Right atrium auricular region (tissue), 2 donors: ENCODE data around the gene TMEM63B. TPM values are rescaled to one million over a fixed set of nuclear protein-coding genes. Genes with fewer than 3 reads are reported as not detected.

Experiments used
- DNase-seq: peaks from one replicate; pipeline ENCODE4 v3.0.0-alpha.2; 2019; ENCODE audit warnings: low spot score
- H3K27ac ChIP-seq, 2 donors: fragments of 200-600 bp; sonication (generic); 1 replicate in 1 of 2; 2 replicates in 1 of 2; pipeline ENCODE4 v1.5.1; 2016 to 2019
- H3K27me3 ChIP-seq, 2 donors: fragments of 200-600 bp; sonication (generic); one replicate each; pipeline versions ENCODE4 v1.5.1 to v1.6.0; 2017 to 2019
- H3K36me3 ChIP-seq: fragments of 200-600 bp; sonication (generic); one replicate; pipeline ENCODE4 v1.5.1; 2016
- H3K4me1 ChIP-seq, 2 donors: fragments of 200-600 bp; sonication (generic); one replicate each; pipeline versions ENCODE4 v1.5.1 to v1.6.0; 2017 to 2019
- H3K4me3 ChIP-seq, 2 donors: fragments of 200-600 bp; sonication (generic); 1 replicate in 1 of 2; 2 replicates in 1 of 2; pipeline ENCODE4 v1.5.1; 2017 to 2019; ENCODE audit warnings: mild to moderate bottlenecking in 1 of 2, moderate library complexity in 1 of 2
- H3K9me3 ChIP-seq, 2 donors: fragments of 200-600 bp; sonication (generic); one replicate each; pipeline ENCODE4 v1.5.1; 2019
- total RNA-seq, 2 donors: library from RNA; depleted of rRNA; stranded (reverse); fragments of >200 nt; gene quantifications; one replicate each; pipeline ENCODE4 v1.1.0, GENCODE V29; 2016
- TF ChIP-seq, protein P1 (sequence below), 2 donors: fragments of 200-600 bp; sonication (generic); IDR thresholded peaks; one replicate each; pipeline ENCODE4 v1.5.1; 2019; ENCODE audit warnings: antibody characterized with exemption in 2 of 2

The TMEM63B gene
- total RNA-seq, 2 donors from 2014 or later, result 29.2 to 37.1 TPM

- DNase-seq, result peak; percentile 61
- Histone ChIP-seq H3K27ac (peak overlapping the region; percentile 28 to 43), H3K4me3 (peak overlapping the region in 1 of 2 donors; percentile 12)
Measured at GRCh38 chr6:44133003-44133931, 5.9 kb downstream of the TMEM63B start.

DNA sequence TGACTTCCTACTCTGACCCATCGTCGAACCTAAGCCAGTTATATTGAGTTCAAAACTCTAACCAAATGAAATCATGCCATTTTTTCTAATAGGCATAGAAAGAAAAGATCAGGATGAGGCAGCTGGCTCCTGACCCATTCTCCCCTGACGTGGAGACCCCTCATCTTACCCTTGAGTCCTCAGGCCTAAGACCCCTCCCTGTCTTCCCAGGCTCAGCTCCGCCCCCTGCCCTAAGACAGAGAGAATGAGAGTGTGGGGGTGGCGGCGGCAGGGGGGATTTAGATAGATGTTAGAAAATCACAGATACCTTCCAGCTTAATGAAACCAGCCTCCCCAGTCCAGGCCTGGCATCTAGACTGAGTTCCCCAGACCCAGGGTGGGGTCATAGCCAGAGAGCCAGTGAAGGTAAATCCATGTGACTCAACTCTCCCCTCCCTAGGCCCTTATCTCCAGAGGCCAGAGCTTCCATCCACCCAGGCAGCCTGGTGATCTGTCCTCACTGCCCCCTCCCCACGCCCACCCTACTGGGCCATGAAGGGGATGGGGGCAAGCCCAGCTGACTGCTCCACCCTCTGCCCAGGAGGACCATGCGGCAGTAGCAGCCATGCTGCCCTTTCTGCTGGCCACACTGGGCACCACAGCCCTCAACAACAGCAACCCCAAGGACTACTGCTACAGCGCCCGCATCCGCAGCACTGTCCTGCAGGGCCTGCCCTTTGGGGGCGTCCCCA, 6.8 kb downstream of the TMEM63B start:
- no peaks in the 10 kb centered on the region for H3K27me3 ChIP-seq
- H3K27ac ChIP-seq, result no peak overlapping the region
- peaks cover 0 to 13% of the 10 kb centered on the region in 2 donors for H3K4me1 ChIP-seq
- DNase-seq, result no peak
- TF ChIP-seq, protein P1, sequence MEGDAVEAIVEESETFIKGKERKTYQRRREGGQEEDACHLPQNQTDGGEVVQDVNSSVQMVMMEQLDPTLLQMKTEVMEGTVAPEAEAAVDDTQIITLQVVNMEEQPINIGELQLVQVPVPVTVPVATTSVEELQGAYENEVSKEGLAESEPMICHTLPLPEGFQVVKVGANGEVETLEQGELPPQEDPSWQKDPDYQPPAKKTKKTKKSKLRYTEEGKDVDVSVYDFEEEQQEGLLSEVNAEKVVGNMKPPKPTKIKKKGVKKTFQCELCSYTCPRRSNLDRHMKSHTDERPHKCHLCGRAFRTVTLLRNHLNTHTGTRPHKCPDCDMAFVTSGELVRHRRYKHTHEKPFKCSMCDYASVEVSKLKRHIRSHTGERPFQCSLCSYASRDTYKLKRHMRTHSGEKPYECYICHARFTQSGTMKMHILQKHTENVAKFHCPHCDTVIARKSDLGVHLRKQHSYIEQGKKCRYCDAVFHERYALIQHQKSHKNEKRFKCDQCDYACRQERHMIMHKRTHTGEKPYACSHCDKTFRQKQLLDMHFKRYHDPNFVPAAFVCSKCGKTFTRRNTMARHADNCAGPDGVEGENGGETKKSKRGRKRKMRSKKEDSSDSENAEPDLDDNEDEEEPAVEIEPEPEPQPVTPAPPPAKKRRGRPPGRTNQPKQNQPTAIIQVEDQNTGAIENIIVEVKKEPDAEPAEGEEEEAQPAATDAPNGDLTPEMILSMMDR (IDR thresholded peaks at IDR 0.05), result no peak
- no peaks in the 10 kb centered on the region for H3K9me3 ChIP-seq
- peaks cover 31% of the 10 kb centered on the region for H3K36me3 ChIP-seq
- no peak overlapping the region for H3K4me3 ChIP-seq

More at GRCh38 chr6:44133003-44133931, 5.9 kb downstream of the TMEM63B start:
- peaks cover 30% of the 10 kb centered on the region for H3K36me3 ChIP-seq
- H3K4me1 ChIP-seq, result peaks cover 0 to 19% of the 10 kb centered on the region in 2 donors
- H3K27me3 ChIP-seq, result no peaks in the 10 kb centered on the region
- TF ChIP-seq, protein P1 (IDR thresholded peaks at IDR 0.05), result no peak
- H3K9me3 ChIP-seq, result no peaks in the 10 kb centered on the region

GRCh38 chr6:44135173-44135758, 7.9 kb downstream of the TMEM63B start:
- Histone ChIP-seq H3K27ac (no peak overlapping the region), H3K36me3 (peaks cover 43% of the 10 kb centered on the region), H3K9me3 (no peaks in the 10 kb centered on the region), H3K27me3 (no peaks in the 10 kb centered on the region), H3K4me1 (peaks cover 0 to 13% of the 10 kb centered on the region in 2 donors), H3K4me3 (no peak overlapping the region)
- TF ChIP-seq, protein P1 (IDR thresholded peaks at IDR 0.05), result no peak
- DNase-seq, result no peak

- Histone ChIP-seq H3K9me3 (no peaks in the 10 kb centered on the region), H3K27me3 (no peaks in the 10 kb centered on the region), H3K4me3 (no peak overlapping the region), H3K36me3 (peaks cover 49% of the 10 kb centered on the region), H3K4me1 (peaks cover 0 to 13% of the 10 kb centered on the region in 2 donors), H3K27ac (no peak overlapping the region)
- no peak for DNase-seq
- TF ChIP-seq, protein P1 (IDR thresholded peaks at IDR 0.05), result no peak
Measured at GRCh38 chr6:44135875-44136274, 8.5 kb downstream of the TMEM63B start.

GRCh38 chr6:44138717-44139350, 11.5 kb downstream of the TMEM63B start:
- no peaks in the 10 kb centered on the region for H3K9me3 ChIP-seq
- no peaks in the 10 kb centered on the region for H3K27me3 ChIP-seq
- peaks cover 53% of the 10 kb centered on the region for H3K36me3 ChIP-seq
- no peak overlapping the region for H3K27ac ChIP-seq
- H3K4me3 ChIP-seq, result no peak overlapping the region
- no peak for DNase-seq
- TF ChIP-seq, protein P1 (IDR thresholded peaks at IDR 0.05), result no peak
- H3K4me1 ChIP-seq, result peaks cover 0 to 1% of the 10 kb centered on the region in 2 donors
